Endothelial cell (in vitro differentiated cells): ENCODE measurements around the gene IP6K2. TPM values are rescaled to one million over a fixed set of nuclear protein-coding genes. Genes with fewer than 3 reads are reported as not detected.

Source experiments
- DNase-seq: peaks from one replicate; pipeline ENCODE4 v3.0.0; 2021; ENCODE audit warnings: low spot score
- H3K27ac Mint-ChIP-seq: one replicate; pipeline ENCODE4 v1.8.0; 2021; ENCODE audit warnings: mixed read lengths, inconsistent platforms; ENCODE audit not compliant: unreplicated experiment
- H3K27me3 Mint-ChIP-seq: one replicate; pipeline ENCODE4 v1.8.0; 2021; ENCODE audit warnings: mild to moderate bottlenecking, moderate library complexity, mixed read lengths, inconsistent platforms; ENCODE audit not compliant: unreplicated experiment
- H3K36me3 Mint-ChIP-seq: one replicate; pipeline ENCODE4 v1.8.0; 2021; ENCODE audit warnings: mild to moderate bottlenecking, low read depth, mixed read lengths, inconsistent platforms; ENCODE audit not compliant: unreplicated experiment
- H3K4me1 Mint-ChIP-seq: one replicate; pipeline ENCODE4 v1.8.0; 2021; ENCODE audit warnings: mild to moderate bottlenecking, mixed read lengths, inconsistent platforms; ENCODE audit not compliant: unreplicated experiment
- H3K4me3 Mint-ChIP-seq: one replicate; pipeline ENCODE4 v1.8.0; 2021; ENCODE audit warnings: mild to moderate bottlenecking, mixed read lengths, inconsistent platforms; ENCODE audit not compliant: unreplicated experiment
- H3K9me3 Mint-ChIP-seq: one replicate; pipeline ENCODE4 v1.8.0; 2021; ENCODE audit warnings: mixed read lengths, inconsistent platforms; ENCODE audit not compliant: unreplicated experiment
- total RNA-seq: library from RNA; stranded (reverse); fragmentation: NEBNext Ultra II Directional; extraction: Animal tissue kit (Norgen Biotek cat#: 25700); gene quantifications from one replicate; pipeline ENCODE4 v1.2.1, GENCODE V29; 2021; ENCODE audit not compliant: unreplicated experiment
- TF ChIP-seq, protein P1 (sequence below): fragments of 200-600 bp; sonication (generic); IDR thresholded peaks from one replicate; pipeline ENCODE4 v1.5.0; 2021; ENCODE audit warnings: antibody characterized with exemption; ENCODE audit not compliant: unreplicated experiment

IP6K2 gene
- total RNA-seq, 1 donor from 2014 or later: 87.9 TPM

- DNase-seq: peak; percentile 75
- Mint-ChIP-seq H3K4me1 (peaks cover 7% of the 10 kb centered on the region), H3K27ac (no peak overlapping the region), H3K36me3 (peaks cover 7% of the 10 kb centered on the region), H3K9me3 (no peaks in the 10 kb centered on the region), H3K27me3 (peaks cover 14% of the 10 kb centered on the region), H3K4me3 (peak overlapping the region; percentile 79)
- TF ChIP-seq, protein P1, sequence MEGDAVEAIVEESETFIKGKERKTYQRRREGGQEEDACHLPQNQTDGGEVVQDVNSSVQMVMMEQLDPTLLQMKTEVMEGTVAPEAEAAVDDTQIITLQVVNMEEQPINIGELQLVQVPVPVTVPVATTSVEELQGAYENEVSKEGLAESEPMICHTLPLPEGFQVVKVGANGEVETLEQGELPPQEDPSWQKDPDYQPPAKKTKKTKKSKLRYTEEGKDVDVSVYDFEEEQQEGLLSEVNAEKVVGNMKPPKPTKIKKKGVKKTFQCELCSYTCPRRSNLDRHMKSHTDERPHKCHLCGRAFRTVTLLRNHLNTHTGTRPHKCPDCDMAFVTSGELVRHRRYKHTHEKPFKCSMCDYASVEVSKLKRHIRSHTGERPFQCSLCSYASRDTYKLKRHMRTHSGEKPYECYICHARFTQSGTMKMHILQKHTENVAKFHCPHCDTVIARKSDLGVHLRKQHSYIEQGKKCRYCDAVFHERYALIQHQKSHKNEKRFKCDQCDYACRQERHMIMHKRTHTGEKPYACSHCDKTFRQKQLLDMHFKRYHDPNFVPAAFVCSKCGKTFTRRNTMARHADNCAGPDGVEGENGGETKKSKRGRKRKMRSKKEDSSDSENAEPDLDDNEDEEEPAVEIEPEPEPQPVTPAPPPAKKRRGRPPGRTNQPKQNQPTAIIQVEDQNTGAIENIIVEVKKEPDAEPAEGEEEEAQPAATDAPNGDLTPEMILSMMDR: no peak
These were observed 55.4 kb downstream of the IP6K2 start for GRCh38 chr3:48661501-48662144.

- TF ChIP-seq, protein P1: no peak
- Mint-ChIP-seq H3K9me3 (no peaks in the 10 kb centered on the region), H3K4me3 (no peak overlapping the region), H3K27me3 (peaks cover 14% of the 10 kb centered on the region), H3K27ac (no peak overlapping the region), H3K36me3 (peaks cover 7% of the 10 kb centered on the region), H3K4me1 (peaks cover 7% of the 10 kb centered on the region)
- no peak for DNase-seq
These were observed 56.1 kb downstream of the IP6K2 start for GRCh38 chr3:48660800-48661400.

DNA sequence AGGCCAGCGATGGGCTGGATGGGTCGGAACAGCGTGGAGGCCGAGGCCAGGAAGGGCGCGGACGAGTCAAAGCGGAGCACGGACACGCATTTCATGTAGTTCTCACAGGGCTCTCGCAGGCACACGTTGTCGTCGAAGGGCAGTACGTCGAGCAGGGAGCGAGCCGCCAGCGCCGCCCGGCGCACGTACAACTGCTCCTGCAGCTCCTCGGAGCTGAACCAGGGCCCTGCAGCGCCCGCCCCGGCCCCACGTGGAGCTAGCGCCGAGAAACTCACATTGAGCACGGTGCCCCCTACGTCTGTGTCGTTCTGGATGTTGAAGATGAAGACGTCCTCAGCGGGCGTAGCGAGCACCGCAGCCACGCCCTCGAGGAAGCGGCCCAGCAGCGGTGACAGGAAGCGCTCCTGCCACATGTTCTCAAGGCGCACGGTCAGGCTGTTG lies 60.2 kb downstream of the IP6K2 start:
- peaks cover 8% of the 10 kb centered on the region for H3K36me3 Mint-ChIP-seq
- no peak for DNase-seq
- H3K27me3 Mint-ChIP-seq: peaks cover 23% of the 10 kb centered on the region
- no peaks in the 10 kb centered on the region for H3K9me3 Mint-ChIP-seq
- H3K27ac Mint-ChIP-seq: no peak overlapping the region
- no peak overlapping the region for H3K4me3 Mint-ChIP-seq
- H3K4me1 Mint-ChIP-seq: peaks cover 8% of the 10 kb centered on the region
- TF ChIP-seq, protein P1: no peak

GRCh38 chr3:48656061-48656840 lies 60.8 kb downstream of the IP6K2 start:
- Mint-ChIP-seq H3K9me3 (no peaks in the 10 kb centered on the region), H3K27ac (no peak overlapping the region), H3K27me3 (peaks cover 23% of the 10 kb centered on the region), H3K36me3 (peaks cover 8% of the 10 kb centered on the region), H3K4me3 (no peak overlapping the region), H3K4me1 (peaks cover 8% of the 10 kb centered on the region)
- DNase-seq: peak; percentile 82
- TF ChIP-seq, protein P1: peak; percentile 74
